Esophagus muscularis mucosa (tissue), 4 donors: ENCODE results near the gene PRKRA. TPM values are rescaled to one million over a fixed set of nuclear protein-coding genes. Genes with fewer than 3 reads are reported as not detected.

Source experiments
- DNase-seq: peaks from one replicate; pipeline ENCODE4 v3.0.0-alpha.2; 2017; ENCODE audit errors: extremely low spot score
- H3K27ac ChIP-seq, 4 donors: fragments of 200-600 bp; sonication (generic); replicated peaks in 1 of 4; 1 replicate in 3 of 4; 2 replicates in 1 of 4; pipeline ENCODE4 v1.5.1; 2016 to 2019; ENCODE audit warnings: mild to moderate bottlenecking in 1 of 4
- H3K27me3 ChIP-seq, 4 donors: fragments of 200-600 bp; sonication (generic); one replicate each; pipeline versions ENCODE4 v1.5.1 to v1.6.0; 2016 to 2019
- H3K36me3 ChIP-seq, 4 donors: fragments of 200-600 bp; sonication (generic); one replicate each; pipeline ENCODE4 v1.5.1; 2016 to 2019
- H3K4me1 ChIP-seq, 4 donors: fragments of 200-600 bp; sonication (generic); one replicate each; pipeline ENCODE4 v1.5.1; 2016 to 2019
- H3K4me3 ChIP-seq, 4 donors: fragments of 200-600 bp; sonication (generic); 1 replicate in 2 of 4; 2 replicates in 2 of 4; pipeline ENCODE4 v1.5.1; 2016 to 2019; ENCODE audit warnings: mild to moderate bottlenecking in 4 of 4, moderate library complexity in 1 of 4
- H3K9me3 ChIP-seq, 4 donors: fragments of 200-600 bp; sonication (generic); 1 replicate in 3 of 4; 2 replicates in 1 of 4; pipeline ENCODE4 v1.5.1; 2016 to 2019
- CTCF ChIP-seq, 3 experiments: fragments of 200-600 bp in 2 of 3; fragments of 450-650 bp in 1 of 3; sonication (generic) in 2 of 3; IDR thresholded peaks; one replicate each; pipeline ENCODE4 v1.5.1; 2017 to 2019; ENCODE audit warnings: antibody characterized with exemption in 3 of 3, mild to moderate bottlenecking in 2 of 3, moderate library complexity in 1 of 3
- EP300 ChIP-seq: sonication (generic); formaldehyde crosslinking; IDR thresholded peaks from one replicate; pipeline ENCODE4 v1.6.1; 2017; ENCODE audit warnings: antibody characterized with exemption
- POLR2A ChIP-seq: fragments of 450-650 bp; IDR thresholded peaks from one replicate; pipeline ENCODE4 v1.6.1; 2017; ENCODE audit warnings: antibody characterized with exemption, moderate library complexity, mild to moderate bottlenecking, low read depth
- POLR2AphosphoS5 ChIP-seq, 2 donors: sonication (generic); formaldehyde crosslinking; IDR thresholded peaks; one replicate each; pipeline ENCODE4 v1.6.1; 2017; ENCODE audit warnings: antibody characterized with exemption in 2 of 2
- WGBS: methylation state at CpG from one replicate; pipeline ENCODE4 v1.1.5; 2018; 5-methylcytosine and 5-hydroxymethylcytosine counted together
- intact Hi-C: fragments of 100-400 bp; cut with DNase I; formaldehyde crosslinking; loops from one replicate; pipeline ENCODE4 v1.15.1; 2023
- total RNA-seq, 4 donors: library from RNA; depleted of rRNA; stranded (reverse); fragments of >200 nt; gene quantifications; one replicate each; pipeline versions ENCODE4 v1.1.0 to v1.2.1, GENCODE V29; 2016

PRKRA gene
- total RNA-seq, 4 donors from 2014 or later = 74.5 to 90.9 (median 75.7) TPM

- no peak for DNase-seq
- no peaks in the 10 kb centered on the region for H3K4me1 ChIP-seq
- 94% methylated on average over 3 of the region's 3 CpGs for WGBS
- no peak overlapping the region for H3K27ac ChIP-seq
- H3K4me3 ChIP-seq = no peak overlapping the region
- TF ChIP-seq POLR2AphosphoS5 (IDR thresholded peaks at IDR 0.05) = no peak
- no peak for TF ChIP-seq EP300
- no peak for TF ChIP-seq POLR2A
- no peak for TF ChIP-seq CTCF (IDR thresholded peaks at IDR 0.05)
- intact Hi-C loops = no loop called here
- H3K27me3 ChIP-seq = no peaks in the 10 kb centered on the region
- no peaks in the 10 kb centered on the region for H3K9me3 ChIP-seq
- no peaks in the 10 kb centered on the region for H3K36me3 ChIP-seq
These were observed 58.8 kb downstream of the PRKRA start for GRCh38 chr2:178392215-178392614.

DNA sequence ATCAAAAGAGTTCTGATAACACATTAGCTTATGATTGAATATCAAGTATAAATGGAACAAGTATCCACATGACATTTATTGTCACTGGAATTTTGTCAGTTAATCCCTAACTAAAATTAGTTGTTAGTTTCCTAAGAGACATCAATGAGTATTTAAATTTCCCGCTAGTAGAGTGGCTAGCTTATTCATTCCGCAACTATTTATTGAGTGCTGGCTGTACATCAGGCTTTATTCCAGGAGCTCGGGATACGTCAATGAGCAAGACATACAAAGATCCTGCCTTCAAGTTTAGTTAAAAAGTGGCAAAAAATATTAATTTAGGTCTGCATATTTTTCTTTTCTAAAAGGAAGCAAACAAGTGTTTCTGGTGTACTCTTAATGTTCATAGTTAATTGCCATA, 59.3 kb downstream of the PRKRA start:
- no peak for DNase-seq
- WGBS = 96% methylated on average over 4 of the region's 4 CpGs
- intact Hi-C loops = no loop called here

DNA sequence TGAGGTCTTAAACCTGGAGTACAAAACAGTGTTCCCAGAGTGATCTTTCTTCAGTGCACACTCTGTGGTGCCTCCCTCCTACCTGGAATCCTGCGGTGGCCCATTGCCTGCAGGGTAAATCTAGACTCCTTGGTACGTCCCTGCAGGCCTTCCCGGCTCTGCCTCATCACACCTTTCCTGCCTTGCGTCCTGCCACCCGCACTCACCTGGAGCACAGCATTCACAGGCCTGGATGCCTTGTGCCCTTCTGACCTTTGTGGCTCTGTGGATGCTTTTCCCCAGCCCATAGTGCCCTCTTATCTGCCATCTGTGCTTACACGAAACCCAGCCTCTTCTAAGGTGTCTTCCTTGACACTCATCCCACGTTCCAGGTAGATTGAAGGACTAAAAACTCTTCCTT, 62.7 kb downstream of the PRKRA start:
- Histone ChIP-seq H3K27me3 (no peaks in the 10 kb centered on the region), H3K9me3 (no peaks in the 10 kb centered on the region), H3K27ac (no peak overlapping the region), H3K4me1 (no peaks in the 10 kb centered on the region), H3K4me3 (no peak overlapping the region), H3K36me3 (peaks cover 2 to 21% (median 9%) of the 10 kb centered on the region in 4 donors)
- no peak for DNase-seq
- intact Hi-C loops = no loop called here
- TF ChIP-seq POLR2A (no peak), POLR2AphosphoS5 (IDR thresholded peaks at IDR 0.05) (no peak), CTCF (IDR thresholded peaks at IDR 0.05) (no peak), EP300 (no peak)
- 96% methylated on average over 7 of the region's 7 CpGs for WGBS

More for the DNA sequence above, 59.3 kb downstream of the PRKRA start:
- Histone ChIP-seq H3K4me1 (no peaks in the 10 kb centered on the region), H3K36me3 (no peaks in the 10 kb centered on the region), H3K27me3 (no peaks in the 10 kb centered on the region), H3K9me3 (no peaks in the 10 kb centered on the region), H3K4me3 (no peak overlapping the region), H3K27ac (no peak overlapping the region)
- TF ChIP-seq POLR2A (no peak), POLR2AphosphoS5 (IDR thresholded peaks at IDR 0.05) (no peak), EP300 (no peak), CTCF (IDR thresholded peaks at IDR 0.05) (no peak)

GRCh38 chr2:178386986-178387597, 63.9 kb downstream of the PRKRA start:
- 100% methylated on average over 1 of the region's 1 CpG for WGBS
- no peak for DNase-seq
- H3K36me3 ChIP-seq = peaks cover 5 to 28% (median 14%) of the 10 kb centered on the region in 4 donors
- no peak overlapping the region for H3K4me3 ChIP-seq
- H3K27ac ChIP-seq = no peak overlapping the region
- no peaks in the 10 kb centered on the region for H3K9me3 ChIP-seq
- TF ChIP-seq POLR2A (no peak), EP300 (no peak), CTCF (IDR thresholded peaks at IDR 0.05) (no peak), POLR2AphosphoS5 (IDR thresholded peaks at IDR 0.05) (no peak)
- intact Hi-C loops = no loop called here
- H3K4me1 ChIP-seq = no peaks in the 10 kb centered on the region
- H3K27me3 ChIP-seq = no peaks in the 10 kb centered on the region
